ENCODE results near the gene SKP1. TPM values are rescaled to one million over a fixed set of nuclear protein-coding genes. Genes with fewer than 3 reads are reported as not detected.
A peak's percentile ranks its signal among the peaks of the same experiment; 100 is the strongest.

Gene SKP1
- total RNA-seq, 1 donor from 2014 or later: 506 TPM

DNA sequence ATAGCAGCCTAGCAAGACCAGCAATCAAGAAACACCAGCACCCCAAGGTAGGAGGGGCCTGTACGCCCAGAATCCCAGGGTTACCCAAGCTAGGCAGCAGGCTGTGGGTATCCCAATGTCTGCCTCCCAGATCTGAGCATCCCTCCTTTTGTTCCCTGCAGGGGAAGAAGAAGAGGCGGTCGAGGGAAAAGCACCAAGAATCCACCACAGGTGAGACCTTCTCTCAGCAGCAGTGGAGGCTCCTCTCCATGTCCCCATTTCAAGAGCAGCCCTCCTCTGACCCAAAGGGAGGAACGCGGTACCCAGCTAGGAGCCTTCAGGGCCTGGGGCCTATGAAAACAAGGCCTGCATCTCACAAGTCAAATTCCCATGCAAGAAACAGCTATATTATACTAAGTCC lies 33.3 kb downstream of the SKP1 start:
- DNase-seq: no peak
- peaks cover 51% of the 10 kb centered on the region for H3K4me1 ChIP-seq
- peaks cover 50% of the 10 kb centered on the region for H3K36me3 ChIP-seq
- no peak overlapping the region for H3K27ac ChIP-seq (replicated peaks)
- intact Hi-C loops (cut with micrococcal nuclease): loop anchor here (5.0 kb wide), 1 partner anchor 101 kb away; no protein-coding TSS in a partner anchor
- no peaks in the 10 kb centered on the region for H3K9me3 ChIP-seq (replicated peaks)
- no peak overlapping the region for H3K4me3 ChIP-seq
- TF ChIP-seq CTCF (IDR thresholded peaks at IDR 0.05; ENCODE audit: borderline replicate concordance): no peak
- no peaks in the 10 kb centered on the region for H3K27me3 ChIP-seq (ENCODE audit: low read depth)

DNA sequence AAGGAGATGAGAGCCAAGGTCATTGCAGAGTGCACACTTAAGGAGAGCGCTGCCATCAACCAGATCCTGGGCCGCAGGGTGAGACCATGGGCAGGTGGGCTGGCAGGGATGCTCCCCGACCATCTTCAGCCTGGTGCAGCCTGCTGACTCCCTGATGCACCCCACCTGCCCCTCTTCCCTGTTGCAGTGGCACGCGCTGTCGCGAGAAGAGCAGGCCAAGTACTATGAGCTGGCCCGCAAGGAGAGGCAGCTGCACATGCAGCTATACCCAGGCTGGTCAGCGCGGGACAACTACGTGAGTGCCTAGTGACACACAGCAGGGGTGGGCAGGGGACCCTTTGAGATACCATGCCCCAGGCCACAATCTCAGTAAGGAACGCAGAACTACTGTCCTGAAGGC lies 33.9 kb downstream of the SKP1 start:
- Histone ChIP-seq H3K36me3 (peaks cover 50% of the 10 kb centered on the region), H3K27ac (replicated peaks) (no peak overlapping the region), H3K4me3 (no peak overlapping the region), H3K4me1 (peaks cover 51% of the 10 kb centered on the region), H3K9me3 (replicated peaks) (no peaks in the 10 kb centered on the region), H3K27me3 (ENCODE audit: low read depth) (no peaks in the 10 kb centered on the region)
- DNase-seq: no peak
- TF ChIP-seq CTCF (IDR thresholded peaks at IDR 0.05; ENCODE audit: borderline replicate concordance): no peak
- intact Hi-C loops (cut with micrococcal nuclease): loop anchor here (5.0 kb wide), 1 partner anchor 101 kb away; no protein-coding TSS in a partner anchor

GRCh38 chr5:134142052-134142451 lies 34.7 kb downstream of the SKP1 start:
- Histone ChIP-seq H3K9me3 (replicated peaks) (no peaks in the 10 kb centered on the region), H3K4me3 (no peak overlapping the region), H3K27me3 (ENCODE audit: low read depth) (no peaks in the 10 kb centered on the region), H3K27ac (replicated peaks) (no peak overlapping the region), H3K4me1 (peaks cover 47% of the 10 kb centered on the region), H3K36me3 (peaks cover 43% of the 10 kb centered on the region)
- no peak for DNase-seq
- intact Hi-C loops (cut with micrococcal nuclease): loop anchor here (5.0 kb wide), 1 partner anchor 100 kb away; no protein-coding TSS in a partner anchor
- no peak for TF ChIP-seq CTCF (IDR thresholded peaks at IDR 0.05; ENCODE audit: borderline replicate concordance)

DNA sequence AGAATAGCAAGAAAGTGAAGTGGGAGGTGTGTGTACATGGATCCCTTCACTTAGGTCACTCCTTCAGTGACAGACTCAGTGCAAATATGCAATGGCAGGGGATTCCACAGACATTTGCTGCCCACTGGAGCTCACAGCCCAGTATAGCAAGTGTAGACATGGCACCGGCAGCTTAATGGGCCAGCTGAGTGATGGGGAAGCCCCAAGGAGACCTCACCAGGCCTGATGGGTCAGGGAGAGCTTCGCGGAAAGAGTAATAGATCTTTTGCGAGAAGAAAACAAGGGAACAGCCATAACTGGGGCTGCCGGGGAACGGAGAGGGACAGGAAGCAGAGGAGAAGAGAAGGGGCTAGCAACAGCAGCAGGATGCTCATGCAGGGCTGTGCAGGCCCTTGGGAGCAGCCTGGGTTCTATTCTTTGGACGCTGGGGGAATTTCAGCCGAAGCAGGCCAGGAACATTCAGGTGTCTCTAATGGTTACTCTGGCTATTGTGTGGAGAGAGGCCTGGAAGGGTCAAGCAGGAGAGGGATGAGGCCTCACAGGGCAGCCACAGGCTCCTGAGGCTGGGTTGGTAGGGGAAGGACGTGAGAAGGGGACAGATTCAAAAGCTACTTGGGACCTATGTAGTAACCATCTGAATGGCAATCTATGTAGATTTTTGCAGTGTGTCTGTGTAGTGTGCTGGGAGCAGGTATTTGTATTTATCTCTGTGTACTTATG lies 35.3 kb downstream of the SKP1 start:
- H3K4me3 ChIP-seq: no peak overlapping the region
- no peak for TF ChIP-seq CTCF (IDR thresholded peaks at IDR 0.05; ENCODE audit: borderline replicate concordance)
- DNase-seq: no peak
- intact Hi-C loops (cut with micrococcal nuclease): loop anchor here (5.0 kb wide), 1 partner anchor 99 kb away; no protein-coding TSS in a partner anchor
- peaks cover 43% of the 10 kb centered on the region for H3K4me1 ChIP-seq
- H3K9me3 ChIP-seq (replicated peaks): no peaks in the 10 kb centered on the region
- H3K27me3 ChIP-seq (ENCODE audit: low read depth): no peaks in the 10 kb centered on the region
- H3K36me3 ChIP-seq: peaks cover 47% of the 10 kb centered on the region
- H3K27ac ChIP-seq (replicated peaks): no peak overlapping the region

GRCh38 chr5:134140530-134141201 lies 36.1 kb downstream of the SKP1 start:
- no peaks in the 10 kb centered on the region for H3K9me3 ChIP-seq (replicated peaks)
- TF ChIP-seq CTCF (IDR thresholded peaks at IDR 0.05; ENCODE audit: borderline replicate concordance): peak; percentile 85
- intact Hi-C loops (cut with micrococcal nuclease): loop anchor here (5.0 kb wide), 1 partner anchor 98 kb away; no protein-coding TSS in a partner anchor
- H3K36me3 ChIP-seq: peaks cover 49% of the 10 kb centered on the region
- H3K4me3 ChIP-seq: no peak overlapping the region
- H3K27me3 ChIP-seq (ENCODE audit: low read depth): no peaks in the 10 kb centered on the region
- H3K27ac ChIP-seq (replicated peaks): no peak overlapping the region
- DNase-seq: peak; percentile 56
- H3K4me1 ChIP-seq: peaks cover 36% of the 10 kb centered on the region

Data from left ventricle myocardium inferior (tissue), 1 donor.